CD4-positive, alpha-beta T cell (primary cell): Measurements from ENCODE around the gene ABHD16A. TPM values are rescaled to one million over a fixed set of nuclear protein-coding genes. Genes with fewer than 3 reads are reported as not detected.
A peak's percentile ranks its signal among the peaks of the same experiment; 100 is the strongest.

Experiments
- ATAC-seq: fragments of 200-7000 bp; cut with Tn5 transposase; one replicate; pipeline ENCODE4 v1.10.0; 2022; ENCODE audit warnings: mild to moderate bottlenecking; ENCODE audit not compliant: poor library complexity
- CTCF ChIA-PET: fragments of 350-600 bp; sonication (Branson Sonifier 250); formaldehyde crosslinking; loops from one replicate; lab custom pipeline; 2021; ENCODE audit warnings: antibody characterized with exemption, inconsistent platforms; lab: Charles Lee
- POLR2A ChIA-PET: fragments of 350-600 bp; sonication (Branson Sonifier 250); formaldehyde crosslinking; loops from one replicate; lab custom pipeline; 2021; ENCODE audit warnings: antibody characterized with exemption, inconsistent platforms; lab: Charles Lee
- DNase-seq, 14 experiments: peaks; one replicate each; pipeline ENCODE4 v3.0.0-alpha.2; 2013 to 2020; ENCODE audit warnings: mixed read lengths in 2 of 14
- H3K27ac ChIP-seq, 2 donors: one replicate each; pipeline versions ENCODE4 v1.5.1 to v1.7.0; 2013; ENCODE audit warnings: low read length in 2 of 2, low read depth in 1 of 2, mild to moderate bottlenecking in 1 of 2
- H3K27me3 ChIP-seq, 2 experiments: 1 replicate in 1 of 2; 2 replicates in 1 of 2; pipeline versions ENCODE4 v1.6.1 to v1.7.0; 2013; ENCODE audit warnings: low read length in 2 of 2, control low read depth in 1 of 2, mild to moderate bottlenecking in 1 of 2, moderate library complexity in 1 of 2; ENCODE audit not compliant: insufficient read depth in 2 of 2, control insufficient read depth in 1 of 2
- H3K36me3 ChIP-seq: one replicate; pipeline ENCODE4 v1.6.1; 2013; ENCODE audit warnings: low read length, control low read depth; ENCODE audit not compliant: insufficient read depth
- H3K4me1 ChIP-seq: one replicate; pipeline ENCODE4 v1.6.1; 2013; ENCODE audit warnings: low read length, control low read depth; ENCODE audit not compliant: insufficient read depth
- H3K4me3 ChIP-seq: one replicate; pipeline ENCODE4 v1.5.1; 2013; ENCODE audit warnings: mild to moderate bottlenecking, low read length, moderate library complexity
- H3K9me3 ChIP-seq, 2 experiments: 1 replicate in 1 of 2; 2 replicates in 1 of 2; pipeline versions ENCODE4 v1.6.1 to v1.7.0; 2013; ENCODE audit warnings: low read length in 2 of 2, mild to moderate bottlenecking in 2 of 2, control low read depth in 1 of 2, moderate library complexity in 1 of 2; ENCODE audit not compliant: control insufficient read depth in 1 of 2, insufficient read depth in 1 of 2
- H3K27ac Mint-ChIP-seq: one replicate; pipeline ENCODE4 v1.8.0; 2020; ENCODE audit warnings: mixed read lengths
- H3K27me3 Mint-ChIP-seq: one replicate; pipeline ENCODE4 v1.8.0; 2021; ENCODE audit warnings: mixed read lengths
- H3K36me3 Mint-ChIP-seq: one replicate; pipeline ENCODE4 v1.8.0; 2021; ENCODE audit warnings: low read depth, mixed read lengths
- H3K4me1 Mint-ChIP-seq: one replicate; pipeline ENCODE4 v1.8.0; 2021; ENCODE audit warnings: low read depth, mixed read lengths
- H3K4me3 Mint-ChIP-seq: one replicate; pipeline ENCODE4 v1.8.0; 2020; ENCODE audit warnings: mild to moderate bottlenecking, mixed read lengths
- H3K9me3 Mint-ChIP-seq: one replicate; pipeline ENCODE4 v1.8.0; 2020; ENCODE audit warnings: mixed read lengths
- CTCF ChIP-seq: fragments of 200-600 bp; IDR thresholded peaks from one replicate; pipeline ENCODE4 v1.8.0; 2022; ENCODE audit warnings: antibody characterized with exemption, mild to moderate bottlenecking
- intact Hi-C, 2 experiments: fragments of 100-400 bp; cut with DNase I in 1 of 2; cut with micrococcal nuclease in 1 of 2; formaldehyde crosslinking; loops; one replicate each; pipeline versions ENCODE4 v1.15.1 to v1.9.0; 2023 to 2025; cut with DNase I, micrococcal nuclease
- total RNA-seq, 174 experiments: library from RNA in 2 of 174; stranded (reverse) in 2 of 174; gene quantifications; one replicate each; pipeline ENCODE4 v1.2.3 and lab custom pipeline; 2021 to 2026

The ABHD16A gene
- total RNA-seq, 2 experiments from 2014 or later: 52.3 to 59.3 TPM

GRCh38 chr6:31730631-31731086, 27.5 kb upstream of the ABHD16A start:
- peaks cover 64% of the 10 kb centered on the region for H3K36me3 Mint-ChIP-seq
- ChIA-PET POLR2A (interaction anchor here (0.6 to 2.4 kb wide), 9 partner anchors 8 to 97 kb away, joined by 3 to 21 read pairs (median 7); partner anchors contain the start of genes HSPA1A, HSPA1B, HSPA1L and MSH5), CTCF (interaction anchor here (1.3 to 5.8 kb wide), 5 partner anchors 8 to 133 kb away, joined by 3 to 41 read pairs (median 7); partner anchors contain the start of genes HSPA1B and MSH5)
- no peak for TF ChIP-seq CTCF
- no peaks in the 10 kb centered on the region for H3K9me3 ChIP-seq
- H3K27ac Mint-ChIP-seq: peak overlapping the region; percentile 61
- peak overlapping the region; percentile 98 for H3K4me3 Mint-ChIP-seq
- peaks cover 76% of the 10 kb centered on the region for H3K4me1 Mint-ChIP-seq
- H3K4me1 ChIP-seq: peaks cover 73% of the 10 kb centered on the region
- peaks cover 39% of the 10 kb centered on the region for H3K36me3 ChIP-seq
- H3K9me3 Mint-ChIP-seq: no peaks in the 10 kb centered on the region
- no peaks in the 10 kb centered on the region for H3K27me3 ChIP-seq
- no peaks in the 10 kb centered on the region for H3K27me3 Mint-ChIP-seq
- no peak for ATAC-seq
- peak overlapping the region in 1 of 2 donors; percentile 68 for H3K27ac ChIP-seq
- intact Hi-C loops: loop anchor here in 1 of 2 experiments (2.0 kb wide), 2 partner anchors 26 to 64 kb away; partner anchors contain the start of gene VARS1
- DNase-seq: no peak
- H3K4me3 ChIP-seq: no peak overlapping the region

GRCh38 chr6:31729979-31730630, 27.0 kb upstream of the ABHD16A start:
- DNase-seq (peak in 13 of 14 experiments; percentile 42 to 84 (median 56)), ATAC-seq (peak; percentile 55)
- Histone ChIP-seq H3K36me3 (peaks cover 39% of the 10 kb centered on the region), H3K4me1 (peaks cover 71% of the 10 kb centered on the region), H3K27ac (peak overlapping the region; percentile 45 to 68), H3K4me3 (peak overlapping the region; percentile 77), H3K9me3 (no peaks in the 10 kb centered on the region), H3K27me3 (no peaks in the 10 kb centered on the region)
- Mint-ChIP-seq H3K4me1 (peaks cover 73% of the 10 kb centered on the region), H3K9me3 (no peaks in the 10 kb centered on the region), H3K4me3 (peak overlapping the region; percentile 98), H3K36me3 (peaks cover 59% of the 10 kb centered on the region), H3K27me3 (no peaks in the 10 kb centered on the region), H3K27ac (peak overlapping the region; percentile 61)
- CTCF ChIA-PET: interaction anchor here (0.6 to 5.8 kb wide), 17 partner anchors 9 to 136 kb away, joined by 3 to 41 read pairs (median 4); partner anchors contain the start of genes ABHD16A, HSPA1A, HSPA1B and HSPA1L
- TF ChIP-seq CTCF: no peak
- POLR2A ChIA-PET: interaction anchor here (0.6 to 2.4 kb wide), 18 partner anchors 9 to 107 kb away, joined by 3 to 21 read pairs (median 6); partner anchors contain the start of genes ABHD16A, BAG6, C6orf47 and HSPA1A
- intact Hi-C loops: loop anchor here (1.0 to 2.0 kb wide), 9 partner anchors 8 to 104 kb away; partner anchors contain the start of genes LY6G5C (in 1 of the 2) and VARS1 (in 1 of the 2)

- ATAC-seq (peak; percentile 76), DNase-seq (peak; percentile 69 to 90 (median 77))
- Histone ChIP-seq H3K27me3 (no peaks in the 10 kb centered on the region), H3K4me1 (peaks cover 66% of the 10 kb centered on the region), H3K27ac (peak overlapping the region; percentile 45 to 68), H3K9me3 (no peaks in the 10 kb centered on the region), H3K36me3 (peaks cover 39% of the 10 kb centered on the region), H3K4me3 (peak overlapping the region; percentile 77)
- intact Hi-C loops: loop anchor here (1.0 to 2.0 kb wide), 7 partner anchors 9 to 105 kb away; partner anchors contain the start of gene LY6G5C (in 1 of the 2)
- ChIA-PET CTCF (interaction anchor here (0.6 to 5.8 kb wide), 16 partner anchors 9 to 137 kb away, joined by 3 to 41 read pairs (median 5); partner anchors contain the start of genes ABHD16A, HSPA1A, HSPA1B and HSPA1L), POLR2A (interaction anchor here (0.6 to 2.4 kb wide), 17 partner anchors 9 to 107 kb away, joined by 3 to 21 read pairs (median 7); partner anchors contain the start of genes ABHD16A, BAG6, C6orf47 and HSPA1A)
- peak overlapping the region; percentile 98 for H3K4me3 Mint-ChIP-seq
- no peaks in the 10 kb centered on the region for H3K27me3 Mint-ChIP-seq
- H3K36me3 Mint-ChIP-seq: peaks cover 53% of the 10 kb centered on the region
- no peaks in the 10 kb centered on the region for H3K9me3 Mint-ChIP-seq
- H3K4me1 Mint-ChIP-seq: peaks cover 67% of the 10 kb centered on the region
- peak overlapping the region; percentile 61 for H3K27ac Mint-ChIP-seq
- peak; percentile 89 for TF ChIP-seq CTCF
These were observed 26.4 kb upstream of the ABHD16A start for GRCh38 chr6:31729515-31729978.
